IPS DF 6.9 (cell line): ENCODE results near the gene SPN.
"Not testable (repeated sequence)": the region's sequence is repeated elsewhere in the genome, so short reads cannot be mapped to it uniquely, and the experiment has no call there.

ENCODE experiments used
- DNase-seq: peaks from one replicate; pipeline ENCODE4 v3.0.0-alpha.2; 2013; ENCODE audit warnings: low read depth, low spot score
- H3K27ac ChIP-seq: one replicate; pipeline ENCODE4 v1.5.1; 2013; ENCODE audit warnings: low read length, control low read depth
- H3K27me3 ChIP-seq: 2 replicates; pipeline ENCODE4 v1.6.1; 2013; ENCODE audit warnings: mild to moderate bottlenecking, low read length; ENCODE audit not compliant: control insufficient read depth, insufficient read depth
- H3K36me3 ChIP-seq: 2 replicates; pipeline ENCODE4 v1.6.1; 2013; ENCODE audit warnings: low read length; ENCODE audit not compliant: control insufficient read depth, insufficient read depth
- H3K4me1 ChIP-seq: 2 replicates; pipeline ENCODE4 v1.6.1; 2013; ENCODE audit warnings: low read length; ENCODE audit not compliant: control insufficient read depth, insufficient read depth
- H3K4me3 ChIP-seq: 2 replicates; pipeline ENCODE4 v1.5.1; 2013; ENCODE audit warnings: mild to moderate bottlenecking, low read length
- H3K9me3 ChIP-seq: 2 replicates; pipeline ENCODE4 v1.6.1; 2013; ENCODE audit warnings: low read length, inconsistent platforms; ENCODE audit not compliant: control insufficient read depth, insufficient read depth
- WGBS: extraction: QIAGEN DNeasy Blood & Tissue Kit; methylation state at CpG from one replicate; pipeline ENCODE4 v1.1.7; 2013; ENCODE audit warnings: mixed read lengths, missing lambda C conversion rate; ENCODE audit not compliant: insufficient read length, insufficient coverage; 5-methylcytosine and 5-hydroxymethylcytosine counted together

Gene SPN

GRCh38 chr16:29694384-29695195 is 31.5 kb downstream of the SPN start:
- Histone ChIP-seq H3K9me3 (0 out of 2 replicates have a peak, but pooled peaks cover 1% of the 10 kb centered on the region), H3K4me3 (no peak overlapping the region), H3K36me3 (peaks cover 14% of the 10 kb centered on the region), H3K4me1 (no peaks in the 10 kb centered on the region; the same call in 1 of the 2 replicates), H3K27me3 (no peaks in the 10 kb centered on the region), H3K27ac (no peak overlapping the region)
- no CpG with 5 or more reads among the region's 41 CpGs for WGBS
- DNase-seq, result no peak

GRCh38 chr16:29695675-29696074 is 32.6 kb downstream of the SPN start:
- not testable (repeated sequence) for H3K4me1 ChIP-seq, H3K27me3 ChIP-seq, DNase-seq, H3K4me3 ChIP-seq, H3K27ac ChIP-seq, H3K9me3 ChIP-seq
- WGBS, result no CpG with 5 or more reads among the region's 3 CpGs
- peaks cover 14% of the 10 kb centered on the region for H3K36me3 ChIP-seq

GRCh38 chr16:29696881-29697331 is 33.9 kb downstream of the SPN start:
- no peak for DNase-seq
- peaks cover 14% of the 10 kb centered on the region for H3K36me3 ChIP-seq
- H3K4me3 ChIP-seq, result no peak overlapping the region
- no CpG with 5 or more reads among the region's 21 CpGs for WGBS
- H3K27ac ChIP-seq, result no peak overlapping the region
- H3K4me1 ChIP-seq, result peaks cover 2% of the 10 kb centered on the region
- H3K27me3 ChIP-seq, result no peaks in the 10 kb centered on the region
- H3K9me3 ChIP-seq, result 0 out of 2 replicates have a peak, but pooled peaks cover 1% of the 10 kb centered on the region

- Histone ChIP-seq H3K4me3 (no peak overlapping the region), H3K9me3 (0 out of 2 replicates have a peak, but pooled peaks cover 1% of the 10 kb centered on the region), H3K27me3 (no peaks in the 10 kb centered on the region), H3K4me1 (peaks cover 2% of the 10 kb centered on the region), H3K27ac (no peak overlapping the region), H3K36me3 (peaks cover 14% of the 10 kb centered on the region)
- no CpG with 5 or more reads among the region's 7 CpGs for WGBS
- DNase-seq, result no peak
These were observed 34.3 kb downstream of the SPN start for GRCh38 chr16:29697391-29697790.

GRCh38 chr16:29698042-29698441 is 35.0 kb downstream of the SPN start:
- Histone ChIP-seq H3K27ac (no peak overlapping the region), H3K27me3 (no peaks in the 10 kb centered on the region), H3K36me3 (peaks cover 14% of the 10 kb centered on the region), H3K9me3 (0 out of 2 replicates have a peak, but pooled peaks cover 1% of the 10 kb centered on the region), H3K4me3 (no peak overlapping the region), H3K4me1 (peaks cover 2% of the 10 kb centered on the region; the same call in 1 of the 2 replicates)
- no CpG with 5 or more reads among the region's 2 CpGs for WGBS
- DNase-seq, result no peak

GRCh38 chr16:29698484-29699323 is 35.7 kb downstream of the SPN start:
- DNase-seq, result no peak
- no peak overlapping the region for H3K27ac ChIP-seq
- no peaks in the 10 kb centered on the region for H3K27me3 ChIP-seq
- no CpG with 5 or more reads among the region's 17 CpGs for WGBS
- no peak overlapping the region for H3K4me3 ChIP-seq
- peaks cover 14% of the 10 kb centered on the region for H3K36me3 ChIP-seq
- 0 out of 2 replicates have a peak, but pooled peaks cover 1% of the 10 kb centered on the region for H3K9me3 ChIP-seq
- H3K4me1 ChIP-seq, result peaks cover 2% of the 10 kb centered on the region; the same call in 1 of the 2 replicates

GRCh38 chr16:29699324-29700219 is 36.5 kb downstream of the SPN start:
- Histone ChIP-seq H3K27ac (no peak overlapping the region), H3K27me3 (no peaks in the 10 kb centered on the region), H3K9me3 (0 out of 2 replicates have a peak, but pooled peaks cover 1% of the 10 kb centered on the region), H3K4me3 (no peak overlapping the region), H3K4me1 (peaks cover 2% of the 10 kb centered on the region; the same call in 1 of the 2 replicates), H3K36me3 (peaks cover 13% of the 10 kb centered on the region)
- no CpG with 5 or more reads among the region's 11 CpGs for WGBS
- no peak for DNase-seq

GRCh38 chr16:29700253-29700987 is 37.4 kb downstream of the SPN start:
- WGBS, result no CpG with 5 or more reads among the region's 14 CpGs
- Histone ChIP-seq H3K36me3 (peaks cover 9% of the 10 kb centered on the region), H3K27me3 (no peaks in the 10 kb centered on the region), H3K4me3 (no peak overlapping the region), H3K4me1 (peaks cover 2% of the 10 kb centered on the region; the same call in 1 of the 2 replicates), H3K27ac (no peak overlapping the region), H3K9me3 (0 out of 2 replicates have a peak, but pooled peaks cover 1% of the 10 kb centered on the region)
- no peak for DNase-seq

- H3K4me1 ChIP-seq, result peaks cover 2% of the 10 kb centered on the region; the same call in 1 of the 2 replicates
- H3K27ac ChIP-seq, result no peak overlapping the region
- no peaks in the 10 kb centered on the region for H3K27me3 ChIP-seq
- no peak for DNase-seq
- H3K9me3 ChIP-seq, result 0 out of 2 replicates have a peak, but pooled peaks cover 1% of the 10 kb centered on the region
- H3K4me3 ChIP-seq, result no peak overlapping the region
- peaks cover 9% of the 10 kb centered on the region for H3K36me3 ChIP-seq
- no CpG with 5 or more reads among the region's 5 CpGs for WGBS
These were observed 38.1 kb downstream of the SPN start for GRCh38 chr16:29701214-29701555.
